HL-60 (cell line): ENCODE measurements around the gene PLXDC2.

Experiments used
- DNase-seq, 2 experiments: peaks; one replicate each; pipeline ENCODE4 v3.0.0-alpha.2; 2010 to 2020; ENCODE audit warnings: low read depth in 1 of 2, low spot score in 1 of 2
- H3K27ac ChIP-seq: fragments of 250-450 bp; sonication (Bioruptor Pico); replicated peaks from 2 replicates; pipeline ENCODE4 v1.5.1; 2020; ENCODE audit warnings: mild to moderate bottlenecking, moderate library complexity
- H3K27me3 ChIP-seq: fragments of 250-450 bp; sonication (Bioruptor Pico); 2 replicates; pipeline ENCODE4 v1.5.1; 2021; ENCODE audit warnings: mild to moderate bottlenecking, moderate library complexity; ENCODE audit not compliant: insufficient read depth, poor library complexity, severe bottlenecking
- H3K4me3 ChIP-seq: replicated peaks from 2 replicates; pipeline ENCODE4 v1.5.1; 2011; ENCODE audit warnings: mild to moderate bottlenecking, control low read depth, low read length; ENCODE audit not compliant: insufficient read depth
- GABPA ChIP-seq: IDR thresholded peaks from 2 replicates; pipeline ENCODE4 v1.6.1; 2012; ENCODE audit warnings: low read depth
- POLR2AphosphoS5 ChIP-seq: IDR thresholded peaks from 2 replicates; pipeline ENCODE4 v1.6.1; 2012; ENCODE audit warnings: low read depth
- SPI1 ChIP-seq: IDR thresholded peaks from 2 replicates; pipeline ENCODE4 v1.6.1; 2012; ENCODE audit warnings: low read depth, mild to moderate bottlenecking, borderline replicate concordance
- TF ChIP-seq, protein P1 (sequence below): IDR thresholded peaks from one replicate; pipeline ENCODE4 v1.5.1; 2011; ENCODE audit warnings: low read length, control low read depth, inconsistent platforms; ENCODE audit not compliant: insufficient read depth
- TF ChIP-seq, protein P2 (sequence below): IDR thresholded peaks from 2 replicates; pipeline ENCODE4 v1.6.1; 2012; ENCODE audit warnings: low read depth; ENCODE audit not compliant: insufficient replicate concordance

Gene PLXDC2

DNA sequence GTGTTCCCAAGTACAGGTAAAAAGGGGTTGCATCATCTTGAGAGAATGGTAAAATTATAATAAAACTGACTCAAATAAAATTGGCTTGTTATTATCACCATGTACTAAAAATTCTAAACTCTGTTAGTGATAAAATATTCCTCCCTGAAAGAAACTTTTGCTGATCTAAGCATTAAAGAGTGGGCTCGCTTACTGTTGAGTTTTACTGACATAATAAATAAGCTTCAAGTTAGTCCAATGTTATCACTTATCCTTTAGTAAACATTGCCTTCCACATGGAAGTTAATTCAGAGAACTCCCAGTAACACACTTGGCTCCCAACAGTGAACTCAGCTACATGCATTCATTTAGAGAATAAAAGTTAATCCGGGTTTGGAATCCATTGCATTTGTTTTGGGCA, 456.4 kb downstream of the PLXDC2 start:
- H3K27me3 ChIP-seq: no peaks in the 10 kb centered on the region
- no peak overlapping the region for H3K4me3 ChIP-seq
- DNase-seq: no peak
- H3K27ac ChIP-seq: no peak overlapping the region
- TF ChIP-seq SPI1 (no peak), POLR2AphosphoS5 (no peak), GABPA (no peak)
- TF ChIP-seq, protein P1, sequence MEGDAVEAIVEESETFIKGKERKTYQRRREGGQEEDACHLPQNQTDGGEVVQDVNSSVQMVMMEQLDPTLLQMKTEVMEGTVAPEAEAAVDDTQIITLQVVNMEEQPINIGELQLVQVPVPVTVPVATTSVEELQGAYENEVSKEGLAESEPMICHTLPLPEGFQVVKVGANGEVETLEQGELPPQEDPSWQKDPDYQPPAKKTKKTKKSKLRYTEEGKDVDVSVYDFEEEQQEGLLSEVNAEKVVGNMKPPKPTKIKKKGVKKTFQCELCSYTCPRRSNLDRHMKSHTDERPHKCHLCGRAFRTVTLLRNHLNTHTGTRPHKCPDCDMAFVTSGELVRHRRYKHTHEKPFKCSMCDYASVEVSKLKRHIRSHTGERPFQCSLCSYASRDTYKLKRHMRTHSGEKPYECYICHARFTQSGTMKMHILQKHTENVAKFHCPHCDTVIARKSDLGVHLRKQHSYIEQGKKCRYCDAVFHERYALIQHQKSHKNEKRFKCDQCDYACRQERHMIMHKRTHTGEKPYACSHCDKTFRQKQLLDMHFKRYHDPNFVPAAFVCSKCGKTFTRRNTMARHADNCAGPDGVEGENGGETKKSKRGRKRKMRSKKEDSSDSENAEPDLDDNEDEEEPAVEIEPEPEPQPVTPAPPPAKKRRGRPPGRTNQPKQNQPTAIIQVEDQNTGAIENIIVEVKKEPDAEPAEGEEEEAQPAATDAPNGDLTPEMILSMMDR: no peak
- TF ChIP-seq, protein P2, sequence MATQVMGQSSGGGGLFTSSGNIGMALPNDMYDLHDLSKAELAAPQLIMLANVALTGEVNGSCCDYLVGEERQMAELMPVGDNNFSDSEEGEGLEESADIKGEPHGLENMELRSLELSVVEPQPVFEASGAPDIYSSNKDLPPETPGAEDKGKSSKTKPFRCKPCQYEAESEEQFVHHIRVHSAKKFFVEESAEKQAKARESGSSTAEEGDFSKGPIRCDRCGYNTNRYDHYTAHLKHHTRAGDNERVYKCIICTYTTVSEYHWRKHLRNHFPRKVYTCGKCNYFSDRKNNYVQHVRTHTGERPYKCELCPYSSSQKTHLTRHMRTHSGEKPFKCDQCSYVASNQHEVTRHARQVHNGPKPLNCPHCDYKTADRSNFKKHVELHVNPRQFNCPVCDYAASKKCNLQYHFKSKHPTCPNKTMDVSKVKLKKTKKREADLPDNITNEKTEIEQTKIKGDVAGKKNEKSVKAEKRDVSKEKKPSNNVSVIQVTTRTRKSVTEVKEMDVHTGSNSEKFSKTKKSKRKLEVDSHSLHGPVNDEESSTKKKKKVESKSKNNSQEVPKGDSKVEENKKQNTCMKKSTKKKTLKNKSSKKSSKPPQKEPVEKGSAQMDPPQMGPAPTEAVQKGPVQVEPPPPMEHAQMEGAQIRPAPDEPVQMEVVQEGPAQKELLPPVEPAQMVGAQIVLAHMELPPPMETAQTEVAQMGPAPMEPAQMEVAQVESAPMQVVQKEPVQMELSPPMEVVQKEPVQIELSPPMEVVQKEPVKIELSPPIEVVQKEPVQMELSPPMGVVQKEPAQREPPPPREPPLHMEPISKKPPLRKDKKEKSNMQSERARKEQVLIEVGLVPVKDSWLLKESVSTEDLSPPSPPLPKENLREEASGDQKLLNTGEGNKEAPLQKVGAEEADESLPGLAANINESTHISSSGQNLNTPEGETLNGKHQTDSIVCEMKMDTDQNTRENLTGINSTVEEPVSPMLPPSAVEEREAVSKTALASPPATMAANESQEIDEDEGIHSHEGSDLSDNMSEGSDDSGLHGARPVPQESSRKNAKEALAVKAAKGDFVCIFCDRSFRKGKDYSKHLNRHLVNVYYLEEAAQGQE: no peak

DNA sequence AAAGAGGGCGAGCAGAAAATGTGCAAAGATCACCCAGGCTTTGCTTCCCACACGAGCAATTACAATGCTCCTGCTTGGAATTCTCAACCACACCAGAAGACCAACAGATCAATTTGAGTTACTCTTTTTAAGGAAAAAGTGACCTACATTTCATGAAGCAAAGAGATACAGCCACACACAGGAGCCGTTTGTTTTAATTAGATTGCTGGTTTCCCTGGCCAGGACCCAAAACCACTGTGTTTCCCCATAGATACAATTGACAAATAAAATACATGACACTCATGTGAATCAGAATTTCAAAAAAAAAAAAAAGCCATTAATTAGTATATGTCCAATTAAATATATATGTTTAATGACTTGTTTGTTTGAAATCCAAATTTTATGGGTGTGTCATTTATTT, 458.3 kb downstream of the PLXDC2 start:
- TF ChIP-seq GABPA: no peak
- Histone ChIP-seq H3K27me3 (no peaks in the 10 kb centered on the region), H3K27ac (no peak overlapping the region), H3K4me3 (no peak overlapping the region)
- no peak for DNase-seq

DNA sequence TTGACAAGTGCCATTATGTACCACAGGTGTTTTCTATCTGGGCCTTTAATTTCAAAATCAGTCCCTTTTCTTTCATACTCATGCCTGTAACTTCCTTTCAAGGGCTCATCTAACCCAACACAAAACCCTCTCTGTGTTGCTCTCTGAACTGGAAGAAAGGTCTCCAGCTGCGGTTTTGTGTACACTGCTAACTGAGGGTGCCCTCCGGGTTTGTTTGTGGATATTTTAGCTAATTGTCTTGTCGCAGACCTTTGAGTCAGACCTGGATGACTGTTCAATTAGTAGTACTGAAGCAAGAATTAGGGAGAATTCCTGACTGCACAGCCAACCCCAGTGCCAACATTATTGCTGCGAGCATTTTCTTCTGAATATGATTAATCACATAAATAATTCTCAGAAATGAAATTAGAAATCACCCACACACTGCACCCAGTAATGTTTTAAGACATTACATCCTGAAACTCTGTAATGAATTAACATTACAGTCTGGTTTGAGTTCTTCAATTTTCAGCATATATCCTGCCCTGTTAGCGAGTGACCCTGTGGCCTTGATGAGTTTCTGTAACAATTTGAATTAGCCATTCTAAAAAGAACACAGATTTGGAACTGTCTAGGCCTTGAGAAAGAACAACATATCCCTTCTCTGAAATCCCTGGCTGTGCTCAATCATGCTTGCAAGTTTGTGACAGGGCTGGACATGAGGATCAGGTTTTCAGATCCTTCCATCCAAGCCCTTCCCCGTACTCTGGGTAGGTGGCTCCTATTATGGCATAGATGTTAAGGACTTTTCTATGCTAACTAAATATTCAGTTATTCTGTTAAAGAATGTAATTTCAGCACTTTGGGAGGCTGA, 460.1 kb downstream of the PLXDC2 start:
- H3K4me3 ChIP-seq: no peak overlapping the region
- no peaks in the 10 kb centered on the region for H3K27me3 ChIP-seq
- TF ChIP-seq SPI1 (no peak), POLR2AphosphoS5 (no peak), GABPA (no peak)
- TF ChIP-seq, protein P1: no peak
- TF ChIP-seq, protein P2: no peak
- DNase-seq: no peak
- H3K27ac ChIP-seq: no peak overlapping the region

DNA sequence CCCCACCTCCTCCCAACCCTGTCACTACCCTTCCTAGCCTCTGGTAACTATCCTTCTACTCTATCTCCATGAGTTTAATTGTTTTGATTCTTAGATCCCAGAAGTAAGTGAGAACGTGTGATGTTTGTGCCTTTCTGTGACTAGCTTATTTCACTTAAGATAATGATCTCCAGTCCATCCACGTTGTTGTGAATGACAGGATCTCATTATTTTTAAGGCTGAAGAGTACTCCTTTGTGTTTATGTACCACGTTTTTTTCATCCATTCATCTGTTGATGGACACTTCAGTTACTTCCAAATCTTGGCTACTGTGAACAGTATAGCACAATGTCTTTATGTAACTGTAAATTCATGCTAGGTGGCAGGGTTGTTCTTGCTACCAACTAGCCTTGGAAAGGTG, 461.6 kb downstream of the PLXDC2 start:
- H3K27me3 ChIP-seq: no peaks in the 10 kb centered on the region
- no peak for DNase-seq
- no peak overlapping the region for H3K27ac ChIP-seq
- TF ChIP-seq SPI1: no peak
- TF ChIP-seq GABPA: no peak
- TF ChIP-seq, protein P2: no peak
- no peak overlapping the region for H3K4me3 ChIP-seq
